ENCODE data around the gene SLC4A11.

DNA sequence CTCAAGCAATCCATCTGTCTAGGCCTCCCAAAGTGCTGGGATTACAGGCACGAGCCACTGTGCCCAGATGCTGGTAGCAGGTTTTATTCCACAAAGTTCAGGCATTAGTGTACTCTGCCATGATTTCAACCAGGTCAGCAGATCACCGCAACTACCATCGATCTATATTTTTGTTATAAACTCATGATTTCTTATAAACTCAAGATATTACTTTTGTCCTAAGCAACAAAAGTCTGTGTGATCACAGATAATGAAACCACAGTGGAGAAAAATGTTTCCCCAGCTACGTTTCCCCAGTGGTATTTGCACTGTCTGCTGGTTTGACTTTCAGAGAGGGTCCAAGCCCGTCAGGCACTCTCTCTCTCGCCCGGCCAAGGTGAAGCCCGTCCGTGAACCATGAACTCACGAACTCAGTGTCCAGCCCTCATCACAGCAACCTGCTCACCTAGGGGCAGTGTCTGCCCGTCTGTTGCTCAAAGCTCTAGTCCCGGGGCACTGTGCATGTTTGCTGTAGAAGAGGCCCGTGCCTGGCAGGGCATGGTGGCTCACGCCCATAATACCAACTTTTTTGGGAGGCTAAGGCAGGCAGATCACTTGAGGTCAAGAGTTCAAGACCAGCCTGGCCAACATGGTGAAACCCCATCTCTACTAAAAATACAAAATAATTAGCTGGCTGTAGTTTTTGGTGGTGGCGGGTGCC, 7.0 kb downstream of the SLC4A11 start:
- no peak for TF ChIP-seq POLR2A (IDR thresholded peaks at IDR 0.05)
- TF ChIP-seq, protein P1, sequence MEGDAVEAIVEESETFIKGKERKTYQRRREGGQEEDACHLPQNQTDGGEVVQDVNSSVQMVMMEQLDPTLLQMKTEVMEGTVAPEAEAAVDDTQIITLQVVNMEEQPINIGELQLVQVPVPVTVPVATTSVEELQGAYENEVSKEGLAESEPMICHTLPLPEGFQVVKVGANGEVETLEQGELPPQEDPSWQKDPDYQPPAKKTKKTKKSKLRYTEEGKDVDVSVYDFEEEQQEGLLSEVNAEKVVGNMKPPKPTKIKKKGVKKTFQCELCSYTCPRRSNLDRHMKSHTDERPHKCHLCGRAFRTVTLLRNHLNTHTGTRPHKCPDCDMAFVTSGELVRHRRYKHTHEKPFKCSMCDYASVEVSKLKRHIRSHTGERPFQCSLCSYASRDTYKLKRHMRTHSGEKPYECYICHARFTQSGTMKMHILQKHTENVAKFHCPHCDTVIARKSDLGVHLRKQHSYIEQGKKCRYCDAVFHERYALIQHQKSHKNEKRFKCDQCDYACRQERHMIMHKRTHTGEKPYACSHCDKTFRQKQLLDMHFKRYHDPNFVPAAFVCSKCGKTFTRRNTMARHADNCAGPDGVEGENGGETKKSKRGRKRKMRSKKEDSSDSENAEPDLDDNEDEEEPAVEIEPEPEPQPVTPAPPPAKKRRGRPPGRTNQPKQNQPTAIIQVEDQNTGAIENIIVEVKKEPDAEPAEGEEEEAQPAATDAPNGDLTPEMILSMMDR (IDR thresholded peaks at IDR 0.05) = no peak
